ELF-1 (cell line): ENCODE measurements around the gene LAMA2.

Experiments used
- DNase-seq: peaks from one replicate; pipeline ENCODE4 v3.0.0-alpha.2; 2016; ENCODE audit warnings: low read depth, low spot score

Gene LAMA2

DNA sequence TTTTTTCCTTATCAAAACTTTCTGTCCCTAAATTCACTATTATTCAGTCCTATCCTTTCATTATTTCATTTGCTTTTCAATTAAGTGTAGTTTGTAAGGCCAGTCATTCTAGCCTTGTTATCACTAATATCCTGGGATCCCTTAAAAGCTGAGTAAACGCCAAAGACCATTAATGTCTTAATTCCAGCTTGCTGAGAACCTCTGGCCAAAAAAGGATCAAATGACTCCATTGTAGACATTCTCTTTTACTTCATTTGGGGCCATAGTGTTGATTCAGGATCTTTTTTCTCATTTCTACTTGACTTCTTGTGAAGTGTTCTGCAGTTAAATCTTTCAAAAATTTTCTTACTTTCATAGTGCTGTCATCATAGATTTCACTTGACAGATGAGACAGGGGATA is 379.7 kb downstream of the LAMA2 start:
- no peak for DNase-seq

GRCh38 chr6:129263176-129263575 is 380.2 kb downstream of the LAMA2 start:
- DNase-seq = no peak

DNA sequence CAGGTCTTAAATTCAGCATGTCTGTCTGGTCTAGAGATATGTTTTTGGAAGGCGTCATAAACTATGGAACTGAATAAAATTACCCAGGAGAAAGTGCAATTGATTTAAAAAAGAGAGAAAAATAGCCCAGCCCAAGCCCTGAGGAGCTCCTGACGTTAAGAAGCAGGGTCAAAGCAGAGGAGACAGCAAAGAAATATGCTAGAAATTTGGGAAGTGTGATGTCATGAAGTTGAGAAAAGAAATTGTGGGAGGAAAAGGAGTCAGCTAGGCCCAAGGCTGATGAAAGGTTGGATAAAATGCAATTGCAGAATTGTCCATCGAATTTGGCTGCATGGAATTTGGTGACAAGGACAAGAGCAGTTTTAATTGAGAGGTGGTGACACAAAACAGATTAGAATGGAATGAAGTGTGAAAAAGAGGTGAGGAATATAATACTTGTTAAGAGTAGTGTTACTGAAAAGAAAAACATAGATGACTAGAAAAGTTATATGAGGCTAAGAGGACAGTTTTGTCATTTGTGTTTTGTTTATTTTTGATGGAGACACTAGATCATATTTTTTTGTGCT is 381.6 kb downstream of the LAMA2 start:
- no peak for DNase-seq

DNA sequence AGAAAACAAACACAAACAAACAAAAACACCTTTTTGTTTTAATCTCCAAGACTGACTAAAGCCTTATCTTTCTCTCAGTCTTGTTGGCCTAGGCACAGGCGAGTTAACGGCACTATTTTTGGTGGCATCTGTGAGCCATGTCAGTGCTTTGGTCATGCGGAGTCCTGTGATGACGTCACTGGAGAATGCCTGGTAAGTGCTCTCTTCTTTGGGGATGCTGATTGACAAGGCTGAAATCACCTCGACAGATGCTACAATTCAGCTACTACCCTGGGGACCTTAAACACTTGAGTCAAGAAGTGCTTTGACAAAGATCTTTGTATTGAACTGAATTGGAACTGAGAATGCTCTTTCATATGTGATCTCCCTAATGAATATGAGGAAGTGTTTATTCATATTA is 384.1 kb downstream of the LAMA2 start:
- peak; percentile 43 for DNase-seq

GRCh38 chr6:129269076-129269475 is 386.1 kb downstream of the LAMA2 start:
- no peak for DNase-seq

GRCh38 chr6:129269891-129270290 is 387.0 kb downstream of the LAMA2 start:
- DNase-seq = no peak

GRCh38 chr6:129270450-129270849 is 387.5 kb downstream of the LAMA2 start:
- no peak for DNase-seq

- no peak for DNase-seq
Observed at GRCh38 chr6:129273161-129273560, 390.2 kb downstream of the LAMA2 start.

- no peak for DNase-seq
Observed at GRCh38 chr6:129276461-129276860, 393.5 kb downstream of the LAMA2 start.

DNA sequence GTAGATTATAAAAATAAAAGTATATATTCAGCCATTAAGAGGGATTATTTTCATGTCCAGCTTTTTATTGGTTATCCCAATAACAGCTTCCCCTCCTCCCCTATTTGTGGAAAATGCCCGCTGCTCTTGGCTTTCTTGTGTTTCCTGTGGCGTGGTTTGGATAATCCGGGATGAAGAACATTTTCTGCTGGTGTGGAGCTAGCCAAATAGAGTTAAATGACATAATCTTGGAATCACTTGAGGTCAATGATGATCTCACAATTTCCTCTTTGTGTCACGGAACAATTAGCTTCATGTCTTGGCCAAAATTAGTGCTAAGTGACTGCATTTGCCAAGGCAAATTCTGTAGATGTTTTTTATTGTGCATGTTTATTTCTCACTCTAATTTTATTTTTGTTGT is 394.0 kb downstream of the LAMA2 start:
- no peak for DNase-seq

DNA sequence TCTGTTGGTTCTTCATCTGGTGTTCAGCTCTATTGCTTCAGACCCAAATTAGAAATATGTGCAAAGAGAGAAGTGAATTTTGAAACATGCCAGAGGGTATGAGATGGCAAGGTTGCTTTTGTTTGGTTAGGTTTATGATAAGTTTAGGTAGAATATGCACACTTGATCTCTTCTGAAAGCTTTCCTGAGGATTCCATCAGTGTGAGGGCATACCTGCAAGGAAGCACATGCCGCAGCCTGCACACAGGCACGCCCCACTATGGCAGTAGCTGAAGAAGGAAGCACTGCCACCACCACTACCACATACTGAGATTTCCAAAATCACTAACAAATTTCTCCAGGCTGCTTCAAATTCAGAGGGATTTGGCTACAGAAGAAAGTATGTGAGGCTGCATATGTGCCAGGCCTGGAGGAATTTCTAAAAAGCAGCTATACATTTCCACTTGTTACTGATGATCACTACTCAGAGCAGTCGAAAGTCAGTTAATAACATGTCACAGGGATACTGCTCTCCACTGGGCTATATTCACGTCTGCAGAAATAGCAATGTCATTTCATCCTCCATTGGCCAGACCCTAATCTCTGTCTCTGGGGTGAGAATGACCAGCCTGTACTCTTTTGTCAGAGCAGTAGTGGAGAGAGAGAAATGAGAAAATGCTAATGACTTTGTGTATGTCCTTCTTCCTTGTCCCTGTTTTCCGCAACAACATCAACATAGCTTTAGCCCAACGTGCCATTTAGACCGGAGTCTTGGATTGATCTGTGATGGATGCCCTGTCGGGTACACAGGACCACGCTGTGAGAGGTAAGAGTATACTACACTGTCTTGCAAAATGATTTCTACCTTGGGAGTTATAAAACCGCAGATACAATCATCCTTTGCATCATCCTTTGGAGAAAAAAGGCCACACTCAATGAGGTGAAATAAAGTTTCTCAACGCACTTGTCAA is 396.7 kb downstream of the LAMA2 start:
- DNase-seq = no peak

DNA sequence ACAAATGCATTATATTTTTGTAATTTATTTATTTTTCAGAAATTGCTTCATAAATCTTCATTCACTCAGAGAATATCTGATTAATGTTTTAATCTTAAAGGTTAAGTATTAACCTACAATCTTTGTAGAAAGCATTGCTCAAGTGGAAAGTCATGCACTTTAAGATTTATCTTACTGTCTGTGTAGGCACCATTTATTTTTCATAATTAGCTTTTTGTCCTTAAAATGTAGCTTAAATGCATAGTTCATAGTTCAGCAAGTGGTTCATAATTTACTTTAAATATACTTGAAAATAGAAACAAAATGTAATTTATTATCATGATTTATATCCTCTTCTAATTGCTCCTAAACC is 397.3 kb downstream of the LAMA2 start:
- no peak for DNase-seq

DNA sequence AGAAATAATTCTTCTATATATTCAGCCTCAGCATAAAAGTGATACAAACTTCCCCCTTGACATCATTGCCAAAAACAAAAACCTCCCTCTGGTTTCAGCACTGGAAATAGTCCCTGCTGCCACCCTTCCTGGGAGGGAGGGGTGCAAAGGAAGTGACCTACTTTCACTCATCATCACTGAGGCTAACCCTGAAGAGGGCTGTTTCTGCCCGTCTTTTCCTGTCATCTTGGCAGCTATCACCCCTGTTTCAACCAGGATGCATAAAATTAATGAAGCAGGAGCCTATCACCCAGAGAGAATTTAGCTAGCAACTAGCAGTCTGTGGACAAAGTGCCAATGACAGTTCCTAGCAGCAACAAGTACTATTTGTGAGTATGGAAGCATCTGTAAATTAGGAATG is 397.8 kb downstream of the LAMA2 start:
- DNase-seq = no peak

GRCh38 chr6:129281168-129281796 is 398.3 kb downstream of the LAMA2 start:
- DNase-seq = no peak

DNA sequence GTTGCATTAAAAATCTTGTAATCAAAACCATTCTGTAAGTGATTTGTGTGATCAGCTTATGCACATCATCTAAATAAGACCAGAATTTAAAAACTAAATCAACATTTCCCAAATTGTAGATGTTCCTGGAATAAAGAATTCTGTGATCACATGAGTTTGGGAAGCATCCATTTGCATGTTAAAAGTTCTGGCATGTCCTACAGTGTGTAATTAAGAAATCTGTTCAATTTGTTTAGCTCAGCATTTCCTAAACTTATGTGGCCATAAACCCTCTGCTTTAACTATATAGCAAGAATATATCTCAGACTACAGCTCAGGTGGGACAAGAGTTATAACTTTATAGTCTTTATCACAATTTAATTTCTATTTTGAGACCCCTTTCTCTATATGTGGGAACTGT is 399.1 kb downstream of the LAMA2 start:
- no peak for DNase-seq

- DNase-seq = no peak
Observed at GRCh38 chr6:129284225-129284624, 401.3 kb downstream of the LAMA2 start.

DNA sequence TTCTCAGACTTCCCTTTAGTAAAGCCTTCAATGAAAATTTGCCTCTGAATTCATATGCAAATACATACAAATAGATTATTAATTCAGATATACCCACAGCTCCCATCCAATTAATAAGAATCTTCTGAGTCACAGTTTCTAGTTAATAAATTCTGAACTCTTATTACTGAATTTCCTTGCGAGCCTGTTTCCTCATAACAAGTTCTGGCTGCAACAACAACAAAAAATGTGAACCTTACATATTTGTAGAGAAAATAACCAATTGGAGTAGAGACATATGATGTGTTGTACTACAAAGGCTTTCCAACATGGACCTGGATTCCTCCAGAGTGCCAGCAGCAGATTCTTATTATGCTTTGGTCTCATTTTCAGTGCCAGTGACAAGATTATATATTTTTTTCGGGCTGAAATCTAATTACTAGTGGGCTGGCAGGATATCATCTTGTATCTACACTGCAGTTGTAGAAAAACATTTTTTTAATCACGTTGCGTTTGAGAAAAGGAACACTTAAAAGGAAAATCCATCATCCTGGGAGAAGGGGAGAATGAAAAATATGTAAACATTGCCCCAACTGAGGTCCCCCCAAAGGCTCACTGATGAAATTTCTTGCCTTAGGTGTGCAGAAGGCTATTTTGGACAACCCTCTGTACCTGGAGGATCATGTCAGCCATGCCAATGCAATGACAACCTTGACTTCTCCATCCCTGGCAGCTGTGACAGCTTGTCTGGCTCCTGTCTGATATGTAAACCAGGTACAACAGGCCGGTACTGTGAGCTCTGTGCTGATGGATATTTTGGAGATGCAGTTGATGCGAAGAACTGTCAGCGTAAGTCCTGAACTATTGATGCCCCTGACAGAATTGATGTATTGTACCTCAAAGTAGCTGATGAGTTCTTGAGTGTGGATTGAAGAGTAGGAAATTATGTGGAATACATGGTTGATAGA is 404.6 kb downstream of the LAMA2 start:
- no peak for DNase-seq

GRCh38 chr6:129289442-129289841 is 406.5 kb downstream of the LAMA2 start:
- DNase-seq = no peak

DNA sequence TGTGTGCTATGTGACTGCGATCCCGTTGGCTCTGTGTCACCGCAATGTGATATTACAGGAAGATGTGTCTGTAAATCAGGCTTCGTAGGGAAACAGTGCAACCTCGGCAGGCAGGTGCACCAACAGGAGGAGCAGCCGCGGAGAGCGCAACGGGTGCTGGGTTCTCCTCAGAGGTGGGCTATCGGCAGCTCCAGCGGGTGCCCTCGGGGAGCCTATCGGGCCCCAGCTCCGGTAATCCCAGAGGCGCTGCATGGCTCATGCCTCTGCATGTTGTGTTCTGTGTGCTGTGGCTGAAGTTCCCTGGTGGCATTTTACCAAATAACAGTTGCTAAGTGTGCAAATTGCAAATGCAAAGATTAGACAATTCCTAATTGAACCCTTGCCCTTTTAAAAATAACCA is 409.9 kb downstream of the LAMA2 start:
- no peak for DNase-seq

DNA sequence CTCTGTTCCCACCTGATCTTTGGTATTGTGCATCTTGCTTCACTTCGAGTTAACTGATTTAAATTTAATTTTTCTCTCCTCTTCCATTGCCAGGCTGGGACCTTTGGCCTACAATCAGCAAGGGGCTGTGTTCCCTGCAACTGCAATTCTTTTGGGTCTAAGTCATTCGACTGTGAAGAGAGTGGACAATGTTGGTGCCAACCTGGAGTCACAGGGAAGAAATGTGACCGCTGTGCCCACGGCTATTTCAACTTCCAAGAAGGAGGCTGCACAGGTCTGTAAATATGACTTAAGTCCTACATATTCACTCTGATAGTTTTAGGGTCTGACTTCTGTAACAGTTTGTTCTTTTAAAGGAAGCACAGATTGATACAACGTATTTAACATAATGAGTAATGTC is 414.7 kb downstream of the LAMA2 start:
- no peak for DNase-seq

DNA sequence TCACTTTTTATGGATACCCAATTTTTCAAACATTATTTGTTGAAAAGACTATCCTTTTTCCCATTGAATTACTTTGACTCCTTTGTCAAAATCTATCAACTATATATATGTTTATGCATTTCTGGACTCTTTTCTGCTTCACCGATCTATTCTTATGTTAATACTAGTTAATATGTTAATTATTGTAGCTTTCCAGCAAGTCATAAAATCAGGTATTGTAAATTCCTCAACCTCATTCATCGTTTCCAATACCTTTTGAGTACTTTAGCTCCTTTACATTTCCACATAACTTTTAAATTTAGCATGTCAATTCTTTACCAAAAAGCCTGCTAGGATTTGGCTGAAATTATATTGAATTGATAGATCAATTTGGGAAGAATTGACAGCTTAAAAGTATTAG is 419.7 kb downstream of the LAMA2 start:
- no peak for DNase-seq

- DNase-seq = no peak
Observed at GRCh38 chr6:129306826-129307225, 423.9 kb downstream of the LAMA2 start.
